IMR-90 (cell line): ENCODE data around the gene KATNB1. TPM values are rescaled to one million over a fixed set of nuclear protein-coding genes. Genes with fewer than 3 reads are reported as not detected.

Experiments used
- ATAC-seq: fragments of 200-7000 bp; cut with Tn5 transposase; 2 replicates; pipeline ENCODE4 v1.9.1; 2020; ENCODE audit warnings: low read depth, mild to moderate bottlenecking, moderate library complexity
- BruUV-seq: library from RNA; stranded (reverse); fragments of 400-500 nt; replicated peaks from 2 replicates; lab custom pipeline; 2021; lab: Mats Ljungman, UMichigan
- CTCF ChIA-PET: fragments of 300-600 bp; formaldehyde crosslinking; extraction: SDS; loops from one replicate; lab custom pipeline; 2021; ENCODE audit warnings: antibody characterized with exemption; lab: Yijun Ruan, JAX
- POLR2A ChIA-PET: fragments of 300-600 bp; sonication (Branson Sonifier 250); formaldehyde crosslinking; loops from one replicate; lab custom pipeline; 2022; ENCODE audit warnings: antibody characterized with exemption; ENCODE audit not compliant: unreplicated experiment; lab: Charles Lee
- DNase-seq: peaks from one replicate; pipeline ENCODE4 v3.0.0; 2013
- H2AFZ ChIP-seq: replicated peaks from 2 replicates; pipeline ENCODE3; 2013; ENCODE audit warnings: low read length, mild to moderate bottlenecking; ENCODE audit not compliant: poor library complexity
- H2AK5ac ChIP-seq: 2 replicates; pipeline ENCODE4 v1.6.1; 2013; ENCODE audit warnings: low read depth, low read length, inconsistent platforms
- H2AK9ac ChIP-seq: replicated peaks from 2 replicates; pipeline ENCODE3; 2013; ENCODE audit warnings: mild to moderate bottlenecking, low read depth, low read length, moderate library complexity; ENCODE audit not compliant: poor library complexity
- H2BK120ac ChIP-seq: 2 replicates; pipeline ENCODE4 v1.6.1; 2013; ENCODE audit warnings: low read depth, low read length, inconsistent platforms
- H2BK15ac ChIP-seq: 3 replicates; pipeline ENCODE4 v1.6.1; 2013; ENCODE audit warnings: low read depth, low read length, inconsistent platforms
- H2BK20ac ChIP-seq: 2 replicates; pipeline ENCODE4 v1.6.1; 2013; ENCODE audit warnings: low read depth, mild to moderate bottlenecking, inconsistent platforms, low read length, moderate library complexity
- H2BK5ac ChIP-seq: 2 replicates; pipeline ENCODE4 v1.6.1; 2013; ENCODE audit warnings: mild to moderate bottlenecking, low read depth, low read length, inconsistent platforms; ENCODE audit not compliant: poor library complexity, severe bottlenecking
- H3K14ac ChIP-seq: replicated peaks from 2 replicates; pipeline ENCODE4 v1.6.1; 2013; ENCODE audit warnings: low read depth, low read length, inconsistent platforms
- H3K18ac ChIP-seq: 2 replicates; pipeline ENCODE4 v1.6.1; 2013; ENCODE audit warnings: low read depth, low read length, control low read depth
- H3K23ac ChIP-seq: 2 replicates; pipeline ENCODE4 v1.6.1; 2013; ENCODE audit warnings: low read depth, low read length, inconsistent platforms
- H3K27ac ChIP-seq: 2 replicates; pipeline ENCODE4 v1.5.1; 2013; ENCODE audit warnings: mild to moderate bottlenecking, control low read depth, low read length; ENCODE audit not compliant: insufficient read depth
- H3K27me3 ChIP-seq: 2 replicates; pipeline ENCODE4 v1.6.1; 2013; ENCODE audit warnings: low read length; ENCODE audit not compliant: control insufficient read depth, insufficient read depth
- H3K36me3 ChIP-seq: 2 replicates; pipeline ENCODE4 v1.6.1; 2013; ENCODE audit warnings: low read length, mixed read lengths; ENCODE audit not compliant: control insufficient read depth, insufficient read depth
- H3K4ac ChIP-seq: 2 replicates; pipeline ENCODE4 v1.6.1; 2013; ENCODE audit warnings: low read depth, low read length, inconsistent platforms
- H3K4me1 ChIP-seq: 2 replicates; pipeline ENCODE4 v1.6.1; 2013; ENCODE audit warnings: low read length, mixed read lengths; ENCODE audit not compliant: control insufficient read depth, insufficient read depth
- H3K4me2 ChIP-seq: 2 replicates; pipeline ENCODE4 v1.6.1; 2013; ENCODE audit warnings: low read depth, mild to moderate bottlenecking, control low read depth, low read length, moderate library complexity
- H3K4me3 ChIP-seq: 2 replicates; pipeline ENCODE4 v1.5.1; 2013; ENCODE audit warnings: low read depth, mild to moderate bottlenecking, control low read depth, low read length, moderate library complexity; ENCODE audit not compliant: insufficient read depth
- H3K56ac ChIP-seq: 2 replicates; pipeline ENCODE4 v1.6.1; 2013; ENCODE audit warnings: low read length, inconsistent platforms; ENCODE audit not compliant: insufficient read depth; ENCODE audit errors: extremely low read depth
- H3K79me1 ChIP-seq, 2 experiments: 2 replicates each; pipeline ENCODE4 v1.6.1; 2013; ENCODE audit warnings: low read length in 2 of 2, inconsistent platforms in 1 of 2, low read depth in 1 of 2
- H3K9ac ChIP-seq: 2 replicates; pipeline ENCODE4 v1.6.1; 2013; ENCODE audit warnings: low read depth, low read length, control low read depth
- H3K9me1 ChIP-seq: 2 replicates; pipeline ENCODE4 v1.6.1; 2013; ENCODE audit warnings: low read length, inconsistent platforms; ENCODE audit not compliant: insufficient read depth
- H3K9me3 ChIP-seq: 2 replicates; pipeline ENCODE4 v1.6.1; 2013; ENCODE audit warnings: low read length; ENCODE audit not compliant: control insufficient read depth, insufficient read depth
- H4K20me1 ChIP-seq: 2 replicates; pipeline ENCODE4 v1.6.1; 2013; ENCODE audit warnings: low read length, inconsistent platforms; ENCODE audit not compliant: insufficient read depth
- H4K5ac ChIP-seq: 2 replicates; pipeline ENCODE4 v1.6.1; 2013; ENCODE audit warnings: mild to moderate bottlenecking, low read depth, low read length, control low read depth
- H4K8ac ChIP-seq, 2 experiments: 2 replicates each; pipeline ENCODE4 v1.6.1; 2013; ENCODE audit warnings: low read depth in 2 of 2, low read length in 2 of 2, control low read depth in 1 of 2, inconsistent platforms in 1 of 2
- H4K91ac ChIP-seq: 2 replicates; pipeline ENCODE4 v1.6.1; 2013; ENCODE audit warnings: low read depth, low read length, inconsistent platforms; ENCODE audit not compliant: insufficient read depth
- BHLHE40 ChIP-seq: fragments of 150-350 bp; IDR thresholded peaks from 2 replicates; pipeline ENCODE4 v1.6.1; 2016; ENCODE audit warnings: mild to moderate bottlenecking, low read depth, low read length
- CEBPB ChIP-seq: IDR thresholded peaks from 2 replicates; pipeline ENCODE4 v1.6.1; 2012; ENCODE audit warnings: low read depth, low read length, improper control_type of control experiment
- CHD1 ChIP-seq: IDR thresholded peaks from 2 replicates; pipeline ENCODE4 v1.6.1; 2012; ENCODE audit warnings: low read depth, low read length, improper control_type of control experiment
- CTCF ChIP-seq: conservative IDR thresholded peaks from 2 replicates; pipeline ENCODE4 v1.5.1; 2012; ENCODE audit warnings: mild to moderate bottlenecking, low read depth, low read length, improper control_type of control experiment
- ELK1 ChIP-seq: fragments of 150-350 bp; IDR thresholded peaks from 2 replicates; pipeline ENCODE4 v1.6.1; 2016; ENCODE audit warnings: low read depth, mild to moderate bottlenecking, low read length, moderate library complexity, borderline replicate concordance
- FOS ChIP-seq: fragments of 150-350 bp; IDR thresholded peaks from 2 replicates; pipeline ENCODE4 v1.6.1; 2016; ENCODE audit warnings: low read depth, low read length
- MAFK ChIP-seq: IDR thresholded peaks from 2 replicates; pipeline ENCODE4 v1.6.1; 2012; ENCODE audit warnings: low read depth, low read length, improper control_type of control experiment
- MAZ ChIP-seq: IDR thresholded peaks from 2 replicates; pipeline ENCODE4 v1.6.1; 2012; ENCODE audit warnings: low read depth, mild to moderate bottlenecking, low read length, improper control_type of control experiment, moderate library complexity, borderline replicate concordance
- MXI1 ChIP-seq: IDR thresholded peaks from 2 replicates; pipeline ENCODE4 v1.6.1; 2012; ENCODE audit warnings: low read depth, mild to moderate bottlenecking, low read length, moderate library complexity, borderline replicate concordance
- NFE2L2 ChIP-seq: fragments of 150-350 bp; IDR thresholded peaks from 2 replicates; pipeline ENCODE4 v1.6.1; 2016; ENCODE audit warnings: low read depth, mild to moderate bottlenecking, low read length
- POLR2A ChIP-seq: IDR thresholded peaks from 2 replicates; pipeline ENCODE4 v1.6.1; 2012; ENCODE audit warnings: mild to moderate bottlenecking, low read depth, low read length
- RAD21 ChIP-seq: IDR thresholded peaks from 2 replicates; pipeline ENCODE4 v1.6.1; 2012; ENCODE audit warnings: low read length, improper control_type of control experiment
- RCOR1 ChIP-seq: IDR thresholded peaks from 2 replicates; pipeline ENCODE4 v1.6.1; 2012; ENCODE audit warnings: mild to moderate bottlenecking, low read length, improper control_type of control experiment; ENCODE audit not compliant: insufficient replicate concordance
- RFX5 ChIP-seq: IDR thresholded peaks from 2 replicates; pipeline ENCODE4 v1.8.0; 2012; ENCODE audit warnings: low read depth, mild to moderate bottlenecking, low read length, moderate library complexity
- SMC3 ChIP-seq: fragments of 150-350 bp; IDR thresholded peaks from 2 replicates; pipeline ENCODE4 v1.6.1; 2016; ENCODE audit warnings: low read depth, mild to moderate bottlenecking, antibody characterized with exemption, low read length, moderate library complexity
- USF2 ChIP-seq: fragments of 150-350 bp; IDR thresholded peaks from 2 replicates; pipeline ENCODE4 v1.6.1; 2017; ENCODE audit warnings: mild to moderate bottlenecking, antibody characterized with exemption, low read length, low read depth
- WGBS, 2 experiments: methylation state at CpG; one replicate each; pipeline versions ENCODE4 v1.1.5 to v1.1.7; 2013; ENCODE audit warnings: missing lambda C conversion rate in 2 of 2; ENCODE audit not compliant: insufficient read length in 1 of 2; ENCODE audit errors: extremely low coverage in 2 of 2; 5-methylcytosine and 5-hydroxymethylcytosine counted together
- dilution Hi-C: fragments of 300-500 bp; cut with HindIII; formaldehyde crosslinking; loops from one replicate; pipeline ENCODE4 v1.14.3; 2018; ENCODE audit warnings: low sequenced_read_pairs; ENCODE audit not compliant: unreplicated experiment
- in situ Hi-C: fragments of 300-500 bp; cut with MboI; formaldehyde crosslinking; loops from 3 replicates; pipeline ENCODE4 v1.14.3; 2019; ENCODE audit warnings: low sequenced_read_pairs, inconsistent platforms, mixed read lengths
- intact Hi-C: fragments of 100-400 bp; cut with micrococcal nuclease; formaldehyde crosslinking; loops from 2 replicates; pipeline ENCODE4 v1.10.0; 2022
- polyA plus RNA-seq, 3 experiments: library from polyadenylated mRNA; depleted of rRNA; stranded (reverse); fragments of >200 nt; gene quantifications; 2 replicates each; pipeline ENCODE4 v1.2.3, GENCODE V29; 2012; ENCODE audit warnings: low replicate concordance in 1 of 3
- total RNA-seq: library from RNA; depleted of rRNA; stranded (reverse); fragments of >200 nt; gene quantifications from 2 replicates; pipeline ENCODE4 v1.2.3, GENCODE V29; 2012

Gene KATNB1
- total and polyA plus RNA-seq, 2 of the 4 experiments (the other 2 are of a cell fraction): 10.9 to 23.5 TPM

- Histone ChIP-seq H3K18ac (no peak overlapping the region), H2AK5ac (no peak overlapping the region), H2AFZ (no peak overlapping the region), H3K79me1 (peaks cover 13 to 63% of the 10 kb centered on the region in 2 experiments), H3K4me3 (no peak overlapping the region), H2AK9ac (no peak overlapping the region), H3K23ac (no peak overlapping the region), H3K9me1 (0 out of 2 replicates have a peak, but pooled peaks cover 15% of the 10 kb centered on the region), H2BK120ac (no peak overlapping the region), H3K27ac (no peak overlapping the region), H2BK5ac (no peak overlapping the region), H2BK20ac (no peak overlapping the region), H3K4me2 (no peak overlapping the region), H3K14ac (no peak overlapping the region), H3K36me3 (peaks cover 44% of the 10 kb centered on the region), H2BK15ac (no peak overlapping the region), H4K91ac (no peak overlapping the region), H4K20me1 (peaks cover 8% of the 10 kb centered on the region; the same call in 1 of the 2 replicates), H4K8ac (no peak overlapping the region), H4K5ac (no peak overlapping the region), H3K56ac (no peak overlapping the region), H3K27me3 (no peaks in the 10 kb centered on the region), H3K9me3 (no peaks in the 10 kb centered on the region), H3K4ac (no peak overlapping the region), H3K9ac (no peak overlapping the region), H3K4me1 (peaks cover 8% of the 10 kb centered on the region; the same call in 1 of the 2 replicates)
- CTCF ChIA-PET: no interaction called here
- BruUV-seq: no TSS peak
- DNase-seq: no peak
- intact Hi-C loops (no loop called here), dilution Hi-C loops (no loop called here), in situ Hi-C loops (no loop called here)
- no peak for ATAC-seq
- WGBS, 2 experiments: 74% methylated on average over 3 of the region's 12 CpGs; no CpG with 5 or more reads in 1 of the 2 experiments
- TF ChIP-seq POLR2A (no peak), CTCF (no peak), SMC3 (no peak), BHLHE40 (no peak), CEBPB (no peak), RCOR1 (no peak), MXI1 (no peak), ELK1 (no peak), USF2 (no peak), CHD1 (no peak), NFE2L2 (no peak), RAD21 (no peak), FOS (no peak), MAZ (no peak), MAFK (no peak), RFX5 (no peak)
- POLR2A ChIA-PET: no interaction called here
These were observed 53.4 kb downstream of the KATNB1 start for GRCh38 chr16:57788951-57789350.
